IMR-90 (cell line): Measurements from ENCODE around the gene ABCA9.

Experiments
- CEBPB ChIP-seq: IDR thresholded peaks from 2 replicates; pipeline ENCODE4 v1.6.1; 2012; ENCODE audit warnings: low read depth, low read length, improper control_type of control experiment
- FOS ChIP-seq: fragments of 150-350 bp; IDR thresholded peaks from 2 replicates; pipeline ENCODE4 v1.6.1; 2016; ENCODE audit warnings: low read depth, low read length
- MAZ ChIP-seq: IDR thresholded peaks from 2 replicates; pipeline ENCODE4 v1.6.1; 2012; ENCODE audit warnings: low read depth, mild to moderate bottlenecking, low read length, improper control_type of control experiment, moderate library complexity, borderline replicate concordance
- MXI1 ChIP-seq: IDR thresholded peaks from 2 replicates; pipeline ENCODE4 v1.6.1; 2012; ENCODE audit warnings: low read depth, mild to moderate bottlenecking, low read length, moderate library complexity, borderline replicate concordance
- POLR2A ChIP-seq: IDR thresholded peaks from 2 replicates; pipeline ENCODE4 v1.6.1; 2012; ENCODE audit warnings: mild to moderate bottlenecking, low read depth, low read length
- RFX5 ChIP-seq: IDR thresholded peaks from 2 replicates; pipeline ENCODE4 v1.8.0; 2012; ENCODE audit warnings: low read depth, mild to moderate bottlenecking, low read length, moderate library complexity
- SMC3 ChIP-seq: fragments of 150-350 bp; IDR thresholded peaks from 2 replicates; pipeline ENCODE4 v1.6.1; 2016; ENCODE audit warnings: low read depth, mild to moderate bottlenecking, antibody characterized with exemption, low read length, moderate library complexity
- TF ChIP-seq, protein P1 (sequence below): conservative IDR thresholded peaks from 2 replicates; pipeline ENCODE4 v1.5.1; 2012; ENCODE audit warnings: mild to moderate bottlenecking, low read depth, low read length, improper control_type of control experiment
- TF ChIP-seq, protein P2 (sequence below): fragments of 150-350 bp; IDR thresholded peaks from 2 replicates; pipeline ENCODE4 v1.6.1; 2017; ENCODE audit warnings: mild to moderate bottlenecking, antibody characterized with exemption, low read length, low read depth

DNA sequence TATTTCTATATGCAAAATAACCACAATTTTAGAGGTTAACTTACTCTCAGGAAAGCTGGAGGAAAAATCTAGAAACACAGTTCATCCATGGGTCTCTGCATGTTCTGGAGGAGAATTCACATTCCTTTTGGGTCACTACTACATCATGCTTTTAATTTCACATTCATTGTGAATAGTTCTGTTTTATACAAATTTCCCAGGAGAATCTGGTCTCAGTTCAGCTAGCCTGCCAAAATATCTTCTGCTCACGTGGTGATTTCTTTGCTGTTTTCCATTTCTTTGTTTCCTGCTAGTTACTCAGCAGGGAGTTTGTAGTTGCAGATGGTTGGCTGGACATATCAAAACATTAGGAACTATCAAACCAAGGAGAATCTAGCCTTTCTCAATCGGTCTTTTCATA lies at the start of gene ABCA9:
- TF ChIP-seq FOS = no peak
- TF ChIP-seq, protein P1, sequence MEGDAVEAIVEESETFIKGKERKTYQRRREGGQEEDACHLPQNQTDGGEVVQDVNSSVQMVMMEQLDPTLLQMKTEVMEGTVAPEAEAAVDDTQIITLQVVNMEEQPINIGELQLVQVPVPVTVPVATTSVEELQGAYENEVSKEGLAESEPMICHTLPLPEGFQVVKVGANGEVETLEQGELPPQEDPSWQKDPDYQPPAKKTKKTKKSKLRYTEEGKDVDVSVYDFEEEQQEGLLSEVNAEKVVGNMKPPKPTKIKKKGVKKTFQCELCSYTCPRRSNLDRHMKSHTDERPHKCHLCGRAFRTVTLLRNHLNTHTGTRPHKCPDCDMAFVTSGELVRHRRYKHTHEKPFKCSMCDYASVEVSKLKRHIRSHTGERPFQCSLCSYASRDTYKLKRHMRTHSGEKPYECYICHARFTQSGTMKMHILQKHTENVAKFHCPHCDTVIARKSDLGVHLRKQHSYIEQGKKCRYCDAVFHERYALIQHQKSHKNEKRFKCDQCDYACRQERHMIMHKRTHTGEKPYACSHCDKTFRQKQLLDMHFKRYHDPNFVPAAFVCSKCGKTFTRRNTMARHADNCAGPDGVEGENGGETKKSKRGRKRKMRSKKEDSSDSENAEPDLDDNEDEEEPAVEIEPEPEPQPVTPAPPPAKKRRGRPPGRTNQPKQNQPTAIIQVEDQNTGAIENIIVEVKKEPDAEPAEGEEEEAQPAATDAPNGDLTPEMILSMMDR = no peak
- no peak for TF ChIP-seq POLR2A
- TF ChIP-seq CEBPB = no peak
- no peak for TF ChIP-seq SMC3
- TF ChIP-seq, protein P2, sequence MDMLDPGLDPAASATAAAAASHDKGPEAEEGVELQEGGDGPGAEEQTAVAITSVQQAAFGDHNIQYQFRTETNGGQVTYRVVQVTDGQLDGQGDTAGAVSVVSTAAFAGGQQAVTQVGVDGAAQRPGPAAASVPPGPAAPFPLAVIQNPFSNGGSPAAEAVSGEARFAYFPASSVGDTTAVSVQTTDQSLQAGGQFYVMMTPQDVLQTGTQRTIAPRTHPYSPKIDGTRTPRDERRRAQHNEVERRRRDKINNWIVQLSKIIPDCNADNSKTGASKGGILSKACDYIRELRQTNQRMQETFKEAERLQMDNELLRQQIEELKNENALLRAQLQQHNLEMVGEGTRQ = no peak
- no peak for TF ChIP-seq MAZ
- no peak for TF ChIP-seq MXI1
- TF ChIP-seq RFX5 = no peak
